ENCODE results near the gene LSMEM2.

- TF ChIP-seq CTCF (conservative IDR thresholded peaks at IDR 0.05; ENCODE audit: low read depth, low read length): no peak
- no peak for TF ChIP-seq EZH2 (IDR thresholded peaks at IDR 0.05; ENCODE audit: borderline replicate concordance, low read depth, low read length, poor library complexity, severe bottlenecking)
These were observed 52.5 kb downstream of the LSMEM2 start for GRCh38 chr3:50331364-50331907.

Data from A673 (cell line).